AG04450 (cell line): ENCODE measurements around the gene MTUS2. TPM values are rescaled to one million over a fixed set of nuclear protein-coding genes. Genes with fewer than 3 reads are reported as not detected.

Source experiments
- CTCF ChIA-PET: fragments of 300-600, 350-600 bp; formaldehyde crosslinking; extraction: SDS; loops from one replicate; lab custom pipeline; 2022; ENCODE audit warnings: antibody characterized with exemption, inconsistent platforms; lab: Charles Lee
- POLR2A ChIA-PET: fragments of 350-600 bp; formaldehyde crosslinking; extraction: SDS; loops from one replicate; lab custom pipeline; 2021; ENCODE audit warnings: antibody characterized with exemption, inconsistent platforms; lab: Yijun Ruan, JAX
- DNase-seq: peaks from one replicate; pipeline ENCODE4 v3.0.0-alpha.2; 2011; ENCODE audit warnings: low read depth, low spot score
- H3K27ac ChIP-seq: one replicate; pipeline ENCODE4 v1.5.1; 2012; ENCODE audit warnings: low read depth, low read length, control low read depth
- H3K27me3 ChIP-seq: one replicate; pipeline ENCODE4 v1.6.0; 2012; ENCODE audit warnings: low read length; ENCODE audit not compliant: control insufficient read depth, insufficient read depth
- H3K4me3 ChIP-seq: 2 replicates; pipeline ENCODE4 v1.5.1; 2011; ENCODE audit warnings: mild to moderate bottlenecking, low read depth, low read length, control low read depth
- H3K9me3 ChIP-seq: 2 replicates; pipeline ENCODE4 v1.5.1; 2012; ENCODE audit warnings: low read length; ENCODE audit not compliant: control insufficient read depth, insufficient read depth
- CTCF ChIP-seq: IDR thresholded peaks from 2 replicates; pipeline ENCODE4 v1.5.1; 2011; ENCODE audit warnings: low read depth, low read length, control low read depth, inconsistent platforms
- polyA plus RNA-seq: library from polyadenylated mRNA; depleted of rRNA; stranded (reverse); fragments of >200 nt; gene quantifications from 2 replicates; pipeline ENCODE4 v1.2.3, GENCODE V29; 2011

The MTUS2 gene
- polyA plus RNA-seq, 1 experiment = 0.02 TPM

GRCh38 chr13:28958441-28958840 is 138.3 kb downstream of the MTUS2 start:
- no peak for TF ChIP-seq CTCF
- H3K9me3 ChIP-seq = peaks cover 15% of the 10 kb centered on the region; the same call in 1 of the 2 replicates
- ChIA-PET CTCF (no interaction called here), POLR2A (no interaction called here)
- H3K27ac ChIP-seq = no peak overlapping the region
- DNase-seq = no peak
- H3K4me3 ChIP-seq = no peak overlapping the region
- no peaks in the 10 kb centered on the region for H3K27me3 ChIP-seq

GRCh38 chr13:28964052-28964451 is 143.9 kb downstream of the MTUS2 start:
- no peak for TF ChIP-seq CTCF
- ChIA-PET POLR2A (no interaction called here), CTCF (no interaction called here)
- Histone ChIP-seq H3K27me3 (no peaks in the 10 kb centered on the region), H3K4me3 (no peak overlapping the region), H3K27ac (no peak overlapping the region), H3K9me3 (peaks cover 15% of the 10 kb centered on the region)
- DNase-seq = no peak

- Histone ChIP-seq H3K27me3 (no peaks in the 10 kb centered on the region), H3K27ac (no peak overlapping the region), H3K9me3 (peaks cover 11% of the 10 kb centered on the region), H3K4me3 (no peak overlapping the region)
- no peak for DNase-seq
- CTCF ChIA-PET = no interaction called here
- POLR2A ChIA-PET = no interaction called here
- no peak for TF ChIP-seq CTCF
Observed at GRCh38 chr13:28964803-28965202, 144.7 kb downstream of the MTUS2 start.

- ChIA-PET CTCF (no interaction called here), POLR2A (no interaction called here)
- no peak for TF ChIP-seq CTCF
- no peak for DNase-seq
- Histone ChIP-seq H3K9me3 (peaks cover 13% of the 10 kb centered on the region), H3K4me3 (no peak overlapping the region), H3K27me3 (no peaks in the 10 kb centered on the region), H3K27ac (no peak overlapping the region)
Observed at GRCh38 chr13:28967029-28967915, 147.1 kb downstream of the MTUS2 start.

- ChIA-PET POLR2A (no interaction called here), CTCF (no interaction called here)
- H3K4me3 ChIP-seq = no peak overlapping the region
- no peaks in the 10 kb centered on the region for H3K27me3 ChIP-seq
- no peak overlapping the region for H3K27ac ChIP-seq
- no peak for DNase-seq
- peaks cover 8% of the 10 kb centered on the region for H3K9me3 ChIP-seq
- no peak for TF ChIP-seq CTCF
Observed at GRCh38 chr13:28976195-28976594, 156.1 kb downstream of the MTUS2 start.
